Measurements from ENCODE around the gene LMF2.

DNA sequence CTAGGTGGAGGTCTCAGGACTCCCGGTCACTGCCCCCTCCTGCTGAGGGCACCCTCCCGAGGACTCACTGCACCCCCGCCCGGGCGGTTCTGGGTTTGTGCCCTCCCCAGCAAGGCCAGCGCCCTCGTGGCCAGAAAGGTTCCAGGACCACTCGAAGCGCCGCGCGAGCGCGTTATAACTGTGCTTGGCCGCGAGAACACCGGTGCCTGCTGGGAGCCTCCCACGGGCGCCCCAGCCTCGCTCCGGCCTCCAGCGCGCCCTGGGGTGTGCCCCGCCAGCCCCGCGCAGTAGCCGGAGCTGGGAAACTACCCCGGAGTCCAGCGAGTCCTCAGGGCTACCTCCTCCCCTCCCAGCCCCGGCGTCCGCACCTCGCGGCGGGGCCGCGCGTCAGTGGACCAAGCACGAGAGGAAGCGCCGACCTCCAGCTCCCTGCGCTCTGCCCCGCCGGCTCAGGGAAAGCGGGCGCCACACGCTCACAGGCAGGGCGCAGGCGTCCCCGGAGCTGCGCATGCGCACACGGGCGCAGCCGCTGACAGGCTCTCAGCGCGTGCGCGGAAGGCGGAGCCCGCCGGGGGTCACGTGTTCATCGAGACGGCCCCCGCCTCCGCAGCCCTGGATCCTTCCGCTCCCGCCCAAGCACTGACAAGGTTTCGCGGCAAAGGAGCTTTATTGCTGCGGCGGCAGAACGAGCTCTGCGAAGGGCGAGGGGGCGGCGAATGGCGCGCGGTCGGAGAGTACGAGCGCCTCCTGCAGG lies 17.8 kb upstream of the LMF2 start, which contains the start of gene SCO2:
- TF ChIP-seq, protein P1, sequence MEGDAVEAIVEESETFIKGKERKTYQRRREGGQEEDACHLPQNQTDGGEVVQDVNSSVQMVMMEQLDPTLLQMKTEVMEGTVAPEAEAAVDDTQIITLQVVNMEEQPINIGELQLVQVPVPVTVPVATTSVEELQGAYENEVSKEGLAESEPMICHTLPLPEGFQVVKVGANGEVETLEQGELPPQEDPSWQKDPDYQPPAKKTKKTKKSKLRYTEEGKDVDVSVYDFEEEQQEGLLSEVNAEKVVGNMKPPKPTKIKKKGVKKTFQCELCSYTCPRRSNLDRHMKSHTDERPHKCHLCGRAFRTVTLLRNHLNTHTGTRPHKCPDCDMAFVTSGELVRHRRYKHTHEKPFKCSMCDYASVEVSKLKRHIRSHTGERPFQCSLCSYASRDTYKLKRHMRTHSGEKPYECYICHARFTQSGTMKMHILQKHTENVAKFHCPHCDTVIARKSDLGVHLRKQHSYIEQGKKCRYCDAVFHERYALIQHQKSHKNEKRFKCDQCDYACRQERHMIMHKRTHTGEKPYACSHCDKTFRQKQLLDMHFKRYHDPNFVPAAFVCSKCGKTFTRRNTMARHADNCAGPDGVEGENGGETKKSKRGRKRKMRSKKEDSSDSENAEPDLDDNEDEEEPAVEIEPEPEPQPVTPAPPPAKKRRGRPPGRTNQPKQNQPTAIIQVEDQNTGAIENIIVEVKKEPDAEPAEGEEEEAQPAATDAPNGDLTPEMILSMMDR (conservative IDR thresholded peaks at IDR 0.05; ENCODE audit: low read length): peak; percentile 56; the same call in 1 of the 2 replicates
- TF ChIP-seq EZH2phosphoT487 (IDR thresholded peaks at IDR 0.05; ENCODE audit: borderline replicate concordance, low read depth, low read length): no peak

All from OCI-LY7 (cell line).